Prostate gland (tissue), 2 donors: ENCODE measurements around the gene KCNK5. TPM values are rescaled to one million over a fixed set of nuclear protein-coding genes. Genes with fewer than 3 reads are reported as not detected.

Experiments
- DNase-seq: peaks from one replicate; pipeline ENCODE4 v3.0.0-alpha.2; 2019; ENCODE audit warnings: low spot score
- H3K27ac ChIP-seq, 2 donors: fragments of 200-600 bp; sonication (generic); 2 replicates each; pipeline ENCODE4 v1.5.1; 2017 to 2019
- H3K27me3 ChIP-seq: fragments of 200-600 bp; sonication (generic); replicated peaks from 2 replicates; pipeline ENCODE4 v1.5.1; 2019; ENCODE audit not compliant: insufficient read depth
- H3K36me3 ChIP-seq, 2 donors: fragments of 200-600 bp; sonication (generic); 1 replicate in 1 of 2; 2 replicates in 1 of 2; pipeline versions ENCODE4 v1.5.1 to v1.8.1; 2017 to 2019
- H3K4me1 ChIP-seq: fragments of 200-600 bp; sonication (generic); replicated peaks from 2 replicates; pipeline ENCODE4 v1.5.1; 2019
- H3K4me3 ChIP-seq, 2 donors: fragments of 200-600 bp; sonication (generic); 2 replicates each; pipeline ENCODE4 v1.5.1; 2017 to 2019
- H3K9me3 ChIP-seq: fragments of 200-600 bp; sonication (generic); 2 replicates; pipeline ENCODE4 v1.5.1; 2017
- CTCF ChIP-seq, 4 experiments: fragments of 200-600 bp in 2 of 4; fragments of 450-650 bp in 2 of 4; sonication (generic) in 2 of 4; IDR thresholded peaks; 1 replicate in 3 of 4; 2 replicates in 1 of 4; pipeline ENCODE4 v1.5.1; 2016 to 2019; ENCODE audit warnings: antibody characterized with exemption in 4 of 4, mild to moderate bottlenecking in 2 of 4, moderate library complexity in 2 of 4
- POLR2A ChIP-seq: fragments of 450-650 bp; IDR thresholded peaks from one replicate; pipeline ENCODE4 v1.6.1; 2016; ENCODE audit warnings: antibody characterized with exemption, mild to moderate bottlenecking
- POLR2AphosphoS5 ChIP-seq: sonication (generic); formaldehyde crosslinking; IDR thresholded peaks from one replicate; pipeline ENCODE4 v1.6.1; 2017; ENCODE audit warnings: antibody characterized with exemption
- WGBS: methylation state at CpG from one replicate; pipeline ENCODE4 v1.1.5; 2018; 5-methylcytosine and 5-hydroxymethylcytosine counted together
- intact Hi-C: fragments of 100-400 bp; cut with DNase I; formaldehyde crosslinking; loops from one replicate; pipeline ENCODE4 v1.14.2; 2022
- total RNA-seq, 2 donors: library from RNA; depleted of rRNA; stranded (reverse); fragments of >200 nt; gene quantifications; one replicate each; pipeline ENCODE4 v1.1.0, GENCODE V29; 2016

KCNK5 gene
- total RNA-seq, 2 donors from 2014 or later = 1.8 to 2.7 TPM

GRCh38 chr6:39143238-39143930 lies 85.9 kb downstream of the KCNK5 start:
- Histone ChIP-seq H3K4me1 (no peaks in the 10 kb centered on the region), H3K9me3 (no peaks in the 10 kb centered on the region), H3K27ac (peak overlapping the region in 1 of 2 donors; percentile 2), H3K27me3 (no peaks in the 10 kb centered on the region), H3K4me3 (no peak overlapping the region), H3K36me3 (no peaks in the 10 kb centered on the region)
- intact Hi-C loops = no loop called here
- TF ChIP-seq CTCF (IDR thresholded peaks at IDR 0.05) (no peak), POLR2A (no peak), POLR2AphosphoS5 (peak; percentile 42)
- WGBS = 15% methylated on average over 13 of the region's 13 CpGs
- peak; percentile 26 for DNase-seq

DNA sequence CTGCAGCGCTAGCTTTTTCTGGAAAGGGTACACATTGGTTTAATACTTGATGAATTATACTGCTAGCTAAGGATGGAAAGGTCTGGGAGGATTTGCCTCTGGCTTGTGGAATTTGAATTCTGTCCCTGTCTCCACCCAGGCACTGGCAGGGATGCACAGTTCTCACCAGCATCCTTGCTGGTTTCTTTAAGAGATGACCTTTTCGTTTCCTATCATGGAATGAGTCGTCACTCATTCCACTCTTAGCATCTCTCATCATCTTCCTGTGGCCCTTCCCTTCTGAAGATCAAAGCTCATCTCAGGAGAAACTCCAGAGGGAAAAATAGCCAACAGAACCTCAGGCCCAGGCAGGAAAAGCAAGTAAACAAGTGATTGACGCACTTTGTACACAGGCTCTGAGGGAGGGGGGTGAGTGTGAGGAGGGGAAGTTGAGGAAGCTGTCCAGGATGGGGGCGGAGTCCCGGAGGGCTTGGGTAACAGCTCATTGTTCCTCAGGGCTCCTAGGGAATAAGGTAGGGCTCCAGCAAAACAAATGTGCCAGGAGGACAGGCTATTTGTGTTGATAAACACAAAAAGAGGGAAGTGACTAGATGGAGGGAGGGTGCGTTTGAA lies 88.6 kb downstream of the KCNK5 start:
- H3K27me3 ChIP-seq = no peaks in the 10 kb centered on the region
- TF ChIP-seq POLR2A (no peak), CTCF (IDR thresholded peaks at IDR 0.05) (no peak), POLR2AphosphoS5 (no peak)
- H3K4me3 ChIP-seq = no peak overlapping the region
- WGBS = 52% methylated on average over 7 of the region's 7 CpGs
- intact Hi-C loops = no loop called here
- no peaks in the 10 kb centered on the region for H3K4me1 ChIP-seq
- H3K9me3 ChIP-seq = no peaks in the 10 kb centered on the region
- no peaks in the 10 kb centered on the region for H3K36me3 ChIP-seq
- no peak for DNase-seq
- H3K27ac ChIP-seq = no peak overlapping the region

Other genes with a start within 250 kb of the KCNK5 start
- under 1 TPM in 1 of 2 donors, not detected in 1; 0.23 TPM for gene GLP1R, start 180.7 kb downstream of the KCNK5 start, total RNA-seq
- gene SAYSD1, start 114.3 kb downstream of the KCNK5 start, total RNA-seq = 10 to 100 TPM; 23.8 to 25.4 TPM
- gene KCNK17, start 84.9 kb upstream of the KCNK5 start, total RNA-seq = under 1 TPM; 0.51 to 0.64 TPM
- gene KCNK16, start 93.2 kb upstream of the KCNK5 start, total RNA-seq = not detected